GM20000 (cell line): ENCODE measurements around the gene GPR27.

Experiments used
- DNase-seq: peaks from one replicate; pipeline ENCODE4 v3.0.0; 2012; ENCODE audit warnings: low spot score
- TF ChIP-seq, protein P1 (sequence below): IDR thresholded peaks from 2 replicates; pipeline ENCODE4 v1.5.1; 2012; ENCODE audit warnings: mild to moderate bottlenecking, control low read depth; ENCODE audit errors: extremely low read depth, missing control alignments

The GPR27 gene

GRCh38 chr3:71778353-71778752, 24.7 kb downstream of the GPR27 start:
- DNase-seq: no peak
- TF ChIP-seq, protein P1, sequence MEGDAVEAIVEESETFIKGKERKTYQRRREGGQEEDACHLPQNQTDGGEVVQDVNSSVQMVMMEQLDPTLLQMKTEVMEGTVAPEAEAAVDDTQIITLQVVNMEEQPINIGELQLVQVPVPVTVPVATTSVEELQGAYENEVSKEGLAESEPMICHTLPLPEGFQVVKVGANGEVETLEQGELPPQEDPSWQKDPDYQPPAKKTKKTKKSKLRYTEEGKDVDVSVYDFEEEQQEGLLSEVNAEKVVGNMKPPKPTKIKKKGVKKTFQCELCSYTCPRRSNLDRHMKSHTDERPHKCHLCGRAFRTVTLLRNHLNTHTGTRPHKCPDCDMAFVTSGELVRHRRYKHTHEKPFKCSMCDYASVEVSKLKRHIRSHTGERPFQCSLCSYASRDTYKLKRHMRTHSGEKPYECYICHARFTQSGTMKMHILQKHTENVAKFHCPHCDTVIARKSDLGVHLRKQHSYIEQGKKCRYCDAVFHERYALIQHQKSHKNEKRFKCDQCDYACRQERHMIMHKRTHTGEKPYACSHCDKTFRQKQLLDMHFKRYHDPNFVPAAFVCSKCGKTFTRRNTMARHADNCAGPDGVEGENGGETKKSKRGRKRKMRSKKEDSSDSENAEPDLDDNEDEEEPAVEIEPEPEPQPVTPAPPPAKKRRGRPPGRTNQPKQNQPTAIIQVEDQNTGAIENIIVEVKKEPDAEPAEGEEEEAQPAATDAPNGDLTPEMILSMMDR: no peak

- TF ChIP-seq, protein P1: no peak
- no peak for DNase-seq
These were observed 26.2 kb downstream of the GPR27 start for GRCh38 chr3:71779674-71780377.

GRCh38 chr3:71780430-71780829, 26.8 kb downstream of the GPR27 start:
- TF ChIP-seq, protein P1: no peak

DNA sequence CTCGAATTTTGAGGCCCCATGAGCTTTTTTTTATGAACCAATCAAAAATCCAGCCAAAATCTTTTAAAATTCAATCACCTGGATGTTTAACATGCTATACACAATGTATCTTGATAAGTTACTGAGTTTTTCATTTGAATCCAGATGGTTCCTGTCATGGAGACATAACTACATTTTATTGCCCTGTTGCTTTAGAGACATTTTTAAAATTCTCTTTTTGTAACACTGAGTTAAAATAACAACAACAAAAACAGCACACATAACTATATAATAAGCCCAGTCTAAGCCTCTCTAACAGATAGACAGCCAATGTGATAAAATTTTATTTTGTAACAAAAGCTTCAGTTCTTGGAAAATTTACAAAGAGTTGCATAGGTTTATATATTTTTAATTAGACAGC, 29.5 kb downstream of the GPR27 start:
- TF ChIP-seq, protein P1: no peak
- no peak for DNase-seq

More at GRCh38 chr3:71780430-71780829, 26.8 kb downstream of the GPR27 start:
- no peak for DNase-seq

- TF ChIP-seq, protein P1: no peak
- no peak for DNase-seq
These were observed 30.7 kb downstream of the GPR27 start for GRCh38 chr3:71784201-71784913.

GRCh38 chr3:71784914-71785531, 31.4 kb downstream of the GPR27 start, which contains the start of gene PROK2:
Gene PROK2, minus strand, starts transcription at chr3:71785148. Its CDS starts 96 bp downstream, at chr3:71785052.
- TF ChIP-seq, protein P1: no peak
- peak; percentile 36 for DNase-seq
